ENCODE data around the gene NPTXR. TPM values are rescaled to one million over a fixed set of nuclear protein-coding genes. Genes with fewer than 3 reads are reported as not detected.
A peak's percentile ranks its signal among the peaks of the same experiment; 100 is the strongest.

NPTXR gene
- total RNA-seq, 2 experiments from 2014 or later, result 4.2 to 4.6 TPM

GRCh38 chr22:38826801-38827200, 17.0 kb downstream of the NPTXR start:
- Histone ChIP-seq H3K27me3 (ENCODE audit: control insufficient read depth in 1 of 2, insufficient read depth in 2 of 2, low read length in 2 of 2) (no peaks in the 10 kb centered on the region), H3K9me3 (ENCODE audit: control insufficient read depth in 1 of 2, insufficient read depth in 1 of 2, low read length in 2 of 2) (peaks cover 0 to 14% of the 10 kb centered on the region in 2 experiments), H3K4me3 (ENCODE audit: low read length) (no peak overlapping the region), H3K36me3 (ENCODE audit: insufficient read depth, low read length) (no peaks in the 10 kb centered on the region), H3K27ac (ENCODE audit: low read depth in 1 of 2, low read length in 2 of 2) (no peak overlapping the region), H3K4me1 (ENCODE audit: insufficient read depth, low read length) (no peaks in the 10 kb centered on the region)
- DNase-seq, result no peak
- intact Hi-C loops (cut with DNase I, micrococcal nuclease), result no loop called here
- CTCF ChIA-PET, result interaction anchor here (1.0 kb wide), 1 partner anchor 484 kb away, joined by 3 read pairs; no protein-coding TSS in a partner anchor
- Mint-ChIP-seq H3K36me3 (ENCODE audit: low read depth) (no peaks in the 10 kb centered on the region), H3K9me3 (no peaks in the 10 kb centered on the region), H3K27ac (no peak overlapping the region), H3K4me1 (ENCODE audit: low read depth) (no peaks in the 10 kb centered on the region), H3K4me3 (no peak overlapping the region), H3K27me3 (no peaks in the 10 kb centered on the region)
- ATAC-seq (ENCODE audit: poor library complexity), result no peak
- POLR2A ChIA-PET, result no interaction called here
- TF ChIP-seq CTCF (IDR thresholded peaks at IDR 0.05), result no peak

- Mint-ChIP-seq H3K4me1 (ENCODE audit: low read depth) (no peaks in the 10 kb centered on the region), H3K27ac (no peak overlapping the region), H3K9me3 (no peaks in the 10 kb centered on the region), H3K36me3 (ENCODE audit: low read depth) (no peaks in the 10 kb centered on the region), H3K27me3 (no peaks in the 10 kb centered on the region), H3K4me3 (no peak overlapping the region)
- Histone ChIP-seq H3K4me1 (ENCODE audit: insufficient read depth, low read length) (no peaks in the 10 kb centered on the region), H3K4me3 (ENCODE audit: low read length) (no peak overlapping the region), H3K27ac (ENCODE audit: low read depth in 1 of 2, low read length in 2 of 2) (no peak overlapping the region), H3K27me3 (ENCODE audit: control insufficient read depth in 1 of 2, insufficient read depth in 2 of 2, low read length in 2 of 2) (no peaks in the 10 kb centered on the region), H3K9me3 (ENCODE audit: control insufficient read depth in 1 of 2, insufficient read depth in 1 of 2, low read length in 2 of 2) (peaks cover 0 to 14% of the 10 kb centered on the region in 2 experiments), H3K36me3 (ENCODE audit: insufficient read depth, low read length) (no peaks in the 10 kb centered on the region)
- DNase-seq (no peak), ATAC-seq (ENCODE audit: poor library complexity) (no peak)
- intact Hi-C loops (cut with DNase I, micrococcal nuclease), result no loop called here
- ChIA-PET CTCF (interaction anchor here (1.0 kb wide), 1 partner anchor 485 kb away, joined by 3 read pairs; no protein-coding TSS in a partner anchor), POLR2A (no interaction called here)
- TF ChIP-seq CTCF (IDR thresholded peaks at IDR 0.05), result no peak
Observed at GRCh38 chr22:38826386-38826785, 17.4 kb downstream of the NPTXR start.

- no peak for TF ChIP-seq CTCF (IDR thresholded peaks at IDR 0.05)
- Mint-ChIP-seq H3K27me3 (no peaks in the 10 kb centered on the region), H3K9me3 (no peaks in the 10 kb centered on the region), H3K27ac (no peak overlapping the region), H3K36me3 (ENCODE audit: low read depth) (no peaks in the 10 kb centered on the region), H3K4me3 (no peak overlapping the region), H3K4me1 (ENCODE audit: low read depth) (no peaks in the 10 kb centered on the region)
- Histone ChIP-seq H3K4me3 (ENCODE audit: low read length) (no peak overlapping the region), H3K27me3 (ENCODE audit: control insufficient read depth in 1 of 2, insufficient read depth in 2 of 2, low read length in 2 of 2) (no peaks in the 10 kb centered on the region), H3K36me3 (ENCODE audit: insufficient read depth, low read length) (no peaks in the 10 kb centered on the region), H3K9me3 (ENCODE audit: control insufficient read depth in 1 of 2, insufficient read depth in 1 of 2, low read length in 2 of 2) (peaks cover 0 to 14% of the 10 kb centered on the region in 2 experiments), H3K4me1 (ENCODE audit: insufficient read depth, low read length) (no peaks in the 10 kb centered on the region), H3K27ac (ENCODE audit: low read depth in 1 of 2, low read length in 2 of 2) (no peak overlapping the region)
- ChIA-PET CTCF (interaction anchor here (1.0 kb wide), 1 partner anchor 56 kb away, joined by 3 read pairs; no protein-coding TSS in a partner anchor), POLR2A (no interaction called here)
- DNase-seq, result peak in 10 of 14 experiments; percentile 10 to 72 (median 27)
- intact Hi-C loops (cut with DNase I, micrococcal nuclease), result no loop called here
- peak; percentile 72 for ATAC-seq (ENCODE audit: poor library complexity)
Observed at GRCh38 chr22:38824585-38824984, 19.2 kb downstream of the NPTXR start.

Data from CD4-positive, alpha-beta T cell (primary cell).